ENCODE results near the gene DHX57. TPM values are rescaled to one million over a fixed set of nuclear protein-coding genes. Genes with fewer than 3 reads are reported as not detected.
A peak's percentile ranks its signal among the peaks of the same experiment; 100 is the strongest.

DHX57 gene
- total and polyA plus RNA-seq, 2 experiments from 2014 or later: 13.3 to 32.9 TPM

DNA sequence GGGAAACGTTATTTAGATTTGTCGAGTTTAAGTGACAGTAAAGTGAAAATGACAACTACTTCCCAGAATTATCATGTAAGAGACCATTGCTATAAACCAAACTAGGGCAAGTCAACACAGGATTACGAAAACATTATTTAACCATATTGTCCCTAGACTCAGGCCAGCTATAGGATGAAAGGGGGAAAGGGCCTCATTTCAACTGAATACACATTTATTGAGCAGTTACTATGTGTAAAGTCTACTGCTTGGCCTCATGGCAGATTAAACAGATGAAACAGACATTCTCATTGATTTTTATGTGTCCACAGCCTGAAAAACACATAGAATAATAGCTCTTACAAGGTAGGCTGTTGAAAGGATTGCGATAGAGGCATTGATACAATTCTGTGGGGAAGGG, 46.7 kb upstream of the DHX57 start:
- ATAC-seq: no peak
- Histone ChIP-seq H3K79me2 (replicated peaks; ENCODE audit: insufficient read depth) (no peaks in the 10 kb centered on the region), H3K36me3 (ENCODE audit: insufficient read depth) (no peaks in the 10 kb centered on the region), H3K27me3 (ENCODE audit: insufficient read depth) (no peaks in the 10 kb centered on the region), H3K4me3 (no peak overlapping the region), H4K20me1 (replicated peaks; ENCODE audit: insufficient read depth) (no peaks in the 10 kb centered on the region), H3K4me2 (no peak overlapping the region), H3K4me1 (ENCODE audit: insufficient read depth) (no peaks in the 10 kb centered on the region), H2AFZ (0 out of 2 replicates have a peak overlapping the region, but pooled peaks have one; percentile 79), H3K27ac (ENCODE audit: low read depth) (0 out of 2 replicates have a peak overlapping the region, but pooled peaks have one; percentile 39), H3K9me2 (ENCODE audit: insufficient read depth) (no peaks in the 10 kb centered on the region), H3F3A (replicated peaks; ENCODE audit: low read depth) (no peaks in the 10 kb centered on the region)
- Mint-ChIP-seq H3K27me3 (ENCODE audit: insufficient read depth, low read depth, poor library complexity) (peaks cover 4% of the 10 kb centered on the region), H3K9me3 (no peaks in the 10 kb centered on the region), H3K4me3 (no peak overlapping the region), H3K27ac (no peak overlapping the region), H3K36me3 (ENCODE audit: low read depth) (no peaks in the 10 kb centered on the region), H3K4me1 (peaks cover 5% of the 10 kb centered on the region; the same call in 1 of the 3 replicates)
- TF ChIP-seq, protein P1, sequence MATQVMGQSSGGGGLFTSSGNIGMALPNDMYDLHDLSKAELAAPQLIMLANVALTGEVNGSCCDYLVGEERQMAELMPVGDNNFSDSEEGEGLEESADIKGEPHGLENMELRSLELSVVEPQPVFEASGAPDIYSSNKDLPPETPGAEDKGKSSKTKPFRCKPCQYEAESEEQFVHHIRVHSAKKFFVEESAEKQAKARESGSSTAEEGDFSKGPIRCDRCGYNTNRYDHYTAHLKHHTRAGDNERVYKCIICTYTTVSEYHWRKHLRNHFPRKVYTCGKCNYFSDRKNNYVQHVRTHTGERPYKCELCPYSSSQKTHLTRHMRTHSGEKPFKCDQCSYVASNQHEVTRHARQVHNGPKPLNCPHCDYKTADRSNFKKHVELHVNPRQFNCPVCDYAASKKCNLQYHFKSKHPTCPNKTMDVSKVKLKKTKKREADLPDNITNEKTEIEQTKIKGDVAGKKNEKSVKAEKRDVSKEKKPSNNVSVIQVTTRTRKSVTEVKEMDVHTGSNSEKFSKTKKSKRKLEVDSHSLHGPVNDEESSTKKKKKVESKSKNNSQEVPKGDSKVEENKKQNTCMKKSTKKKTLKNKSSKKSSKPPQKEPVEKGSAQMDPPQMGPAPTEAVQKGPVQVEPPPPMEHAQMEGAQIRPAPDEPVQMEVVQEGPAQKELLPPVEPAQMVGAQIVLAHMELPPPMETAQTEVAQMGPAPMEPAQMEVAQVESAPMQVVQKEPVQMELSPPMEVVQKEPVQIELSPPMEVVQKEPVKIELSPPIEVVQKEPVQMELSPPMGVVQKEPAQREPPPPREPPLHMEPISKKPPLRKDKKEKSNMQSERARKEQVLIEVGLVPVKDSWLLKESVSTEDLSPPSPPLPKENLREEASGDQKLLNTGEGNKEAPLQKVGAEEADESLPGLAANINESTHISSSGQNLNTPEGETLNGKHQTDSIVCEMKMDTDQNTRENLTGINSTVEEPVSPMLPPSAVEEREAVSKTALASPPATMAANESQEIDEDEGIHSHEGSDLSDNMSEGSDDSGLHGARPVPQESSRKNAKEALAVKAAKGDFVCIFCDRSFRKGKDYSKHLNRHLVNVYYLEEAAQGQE (IDR thresholded peaks at IDR 0.05; ENCODE audit: unreplicated experiment): no peak
- TF ChIP-seq NANOG (IDR thresholded peaks at IDR 0.05; ENCODE audit: borderline replicate concordance) (no peak), EZH2phosphoT487 (IDR thresholded peaks at IDR 0.05; ENCODE audit: unreplicated experiment) (no peak)
- TF ChIP-seq, protein P2, sequence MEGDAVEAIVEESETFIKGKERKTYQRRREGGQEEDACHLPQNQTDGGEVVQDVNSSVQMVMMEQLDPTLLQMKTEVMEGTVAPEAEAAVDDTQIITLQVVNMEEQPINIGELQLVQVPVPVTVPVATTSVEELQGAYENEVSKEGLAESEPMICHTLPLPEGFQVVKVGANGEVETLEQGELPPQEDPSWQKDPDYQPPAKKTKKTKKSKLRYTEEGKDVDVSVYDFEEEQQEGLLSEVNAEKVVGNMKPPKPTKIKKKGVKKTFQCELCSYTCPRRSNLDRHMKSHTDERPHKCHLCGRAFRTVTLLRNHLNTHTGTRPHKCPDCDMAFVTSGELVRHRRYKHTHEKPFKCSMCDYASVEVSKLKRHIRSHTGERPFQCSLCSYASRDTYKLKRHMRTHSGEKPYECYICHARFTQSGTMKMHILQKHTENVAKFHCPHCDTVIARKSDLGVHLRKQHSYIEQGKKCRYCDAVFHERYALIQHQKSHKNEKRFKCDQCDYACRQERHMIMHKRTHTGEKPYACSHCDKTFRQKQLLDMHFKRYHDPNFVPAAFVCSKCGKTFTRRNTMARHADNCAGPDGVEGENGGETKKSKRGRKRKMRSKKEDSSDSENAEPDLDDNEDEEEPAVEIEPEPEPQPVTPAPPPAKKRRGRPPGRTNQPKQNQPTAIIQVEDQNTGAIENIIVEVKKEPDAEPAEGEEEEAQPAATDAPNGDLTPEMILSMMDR (conservative IDR thresholded peaks at IDR 0.05; ENCODE audit: low read depth in 2 of 2): no peak
- TF ChIP-seq, protein P3, sequence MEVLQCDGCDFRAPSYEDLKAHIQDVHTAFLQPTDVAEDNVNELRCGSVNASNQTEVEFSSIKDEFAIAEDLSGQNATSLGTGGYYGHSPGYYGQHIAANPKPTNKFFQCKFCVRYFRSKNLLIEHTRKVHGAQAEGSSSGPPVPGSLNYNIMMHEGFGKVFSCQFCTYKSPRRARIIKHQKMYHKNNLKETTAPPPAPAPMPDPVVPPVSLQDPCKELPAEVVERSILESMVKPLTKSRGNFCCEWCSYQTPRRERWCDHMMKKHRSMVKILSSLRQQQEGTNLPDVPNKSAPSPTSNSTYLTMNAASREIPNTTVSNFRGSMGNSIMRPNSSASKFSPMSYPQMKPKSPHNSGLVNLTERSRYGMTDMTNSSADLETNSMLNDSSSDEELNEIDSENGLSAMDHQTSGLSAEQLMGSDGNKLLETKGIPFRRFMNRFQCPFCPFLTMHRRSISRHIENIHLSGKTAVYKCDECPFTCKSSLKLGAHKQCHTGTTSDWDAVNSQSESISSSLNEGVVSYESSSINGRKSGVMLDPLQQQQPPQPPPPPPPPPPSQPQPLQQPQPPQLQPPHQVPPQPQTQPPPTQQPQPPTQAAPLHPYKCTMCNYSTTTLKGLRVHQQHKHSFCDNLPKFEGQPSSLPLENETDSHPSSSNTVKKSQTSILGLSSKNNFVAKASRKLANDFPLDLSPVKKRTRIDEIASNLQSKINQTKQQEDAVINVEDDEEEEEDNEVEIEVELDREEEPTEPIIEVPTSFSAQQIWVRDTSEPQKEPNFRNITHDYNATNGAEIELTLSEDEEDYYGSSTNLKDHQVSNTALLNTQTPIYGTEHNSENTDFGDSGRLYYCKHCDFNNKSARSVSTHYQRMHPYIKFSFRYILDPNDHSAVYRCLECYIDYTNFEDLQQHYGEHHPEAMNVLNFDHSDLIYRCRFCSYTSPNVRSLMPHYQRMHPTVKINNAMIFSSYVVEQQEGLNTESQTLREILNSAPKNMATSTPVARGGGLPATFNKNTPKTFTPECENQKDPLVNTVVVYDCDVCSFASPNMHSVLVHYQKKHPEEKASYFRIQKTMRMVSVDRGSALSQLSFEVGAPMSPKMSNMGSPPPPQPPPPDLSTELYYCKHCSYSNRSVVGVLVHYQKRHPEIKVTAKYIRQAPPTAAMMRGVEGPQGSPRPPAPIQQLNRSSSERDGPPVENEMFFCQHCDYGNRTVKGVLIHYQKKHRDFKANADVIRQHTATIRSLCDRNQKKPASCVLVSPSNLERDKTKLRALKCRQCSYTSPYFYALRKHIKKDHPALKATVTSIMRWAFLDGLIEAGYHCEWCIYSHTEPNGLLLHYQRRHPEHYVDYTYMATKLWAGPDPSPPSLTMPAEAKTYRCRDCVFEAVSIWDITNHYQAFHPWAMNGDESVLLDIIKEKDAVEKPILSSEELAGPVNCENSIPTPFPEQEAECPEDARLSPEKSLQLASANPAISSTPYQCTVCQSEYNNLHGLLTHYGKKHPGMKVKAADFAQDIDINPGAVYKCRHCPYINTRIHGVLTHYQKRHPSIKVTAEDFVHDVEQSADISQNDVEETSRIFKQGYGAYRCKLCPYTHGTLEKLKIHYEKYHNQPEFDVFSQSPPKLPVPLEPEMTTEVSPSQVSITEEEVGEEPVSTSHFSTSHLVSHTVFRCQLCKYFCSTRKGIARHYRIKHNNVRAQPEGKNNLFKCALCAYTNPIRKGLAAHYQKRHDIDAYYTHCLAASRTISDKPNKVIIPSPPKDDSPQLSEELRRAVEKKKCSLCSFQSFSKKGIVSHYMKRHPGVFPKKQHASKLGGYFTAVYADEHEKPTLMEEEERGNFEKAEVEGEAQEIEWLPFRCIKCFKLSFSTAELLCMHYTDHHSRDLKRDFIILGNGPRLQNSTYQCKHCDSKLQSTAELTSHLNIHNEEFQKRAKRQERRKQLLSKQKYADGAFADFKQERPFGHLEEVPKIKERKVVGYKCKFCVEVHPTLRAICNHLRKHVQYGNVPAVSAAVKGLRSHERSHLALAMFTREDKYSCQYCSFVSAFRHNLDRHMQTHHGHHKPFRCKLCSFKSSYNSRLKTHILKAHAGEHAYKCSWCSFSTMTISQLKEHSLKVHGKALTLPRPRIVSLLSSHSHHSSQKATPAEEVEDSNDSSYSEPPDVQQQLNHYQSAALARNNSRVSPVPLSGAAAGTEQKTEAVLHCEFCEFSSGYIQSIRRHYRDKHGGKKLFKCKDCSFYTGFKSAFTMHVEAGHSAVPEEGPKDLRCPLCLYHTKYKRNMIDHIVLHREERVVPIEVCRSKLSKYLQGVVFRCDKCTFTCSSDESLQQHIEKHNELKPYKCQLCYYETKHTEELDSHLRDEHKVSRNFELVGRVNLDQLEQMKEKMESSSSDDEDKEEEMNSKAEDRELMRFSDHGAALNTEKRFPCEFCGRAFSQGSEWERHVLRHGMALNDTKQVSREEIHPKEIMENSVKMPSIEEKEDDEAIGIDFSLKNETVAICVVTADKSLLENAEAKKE (CRISPR knock-in tag; IDR thresholded peaks at IDR 0.05): no peak
- DNase-seq (ENCODE audit: low spot score): no peak

All from GM23338 (cell line).